GM18861 (cell line): ENCODE results near the gene TGM6.

Source experiments
- ATAC-seq: cut with Tn5 transposase; IDR thresholded peaks from one replicate; pipeline ENCODE4 v1.9.1; 2021; ENCODE audit not compliant: unreplicated experiment

TGM6 gene

GRCh38 chr20:2480381-2480780, 99.7 kb downstream of the TGM6 start:
- ATAC-seq: no peak
